ENCODE measurements around the gene C1QTNF8. TPM values are rescaled to one million over a fixed set of nuclear protein-coding genes. Genes with fewer than 3 reads are reported as not detected.

The C1QTNF8 gene
- total RNA-seq, 1 experiment from 2014 or later = 0.39 TPM

- no peak for ATAC-seq
- POLR2A ChIA-PET = no interaction called here
- H3K27me3 ChIP-seq (ENCODE audit: control insufficient read depth, insufficient read depth, low read length) = no peaks in the 10 kb centered on the region
Observed at GRCh38 chr16:1141191-1141590, 45.1 kb upstream of the C1QTNF8 start.

GRCh38 chr16:1140582-1141162, 44.6 kb upstream of the C1QTNF8 start:
- Histone ChIP-seq H3K9me3 (ENCODE audit: control insufficient read depth, insufficient read depth, low read depth, low read length) (no peaks in the 10 kb centered on the region), H3K4me1 (ENCODE audit: control insufficient read depth, insufficient read depth, low read length) (peaks cover 12% of the 10 kb centered on the region), H3K27ac (ENCODE audit: low read length) (no peak overlapping the region), H3K36me3 (ENCODE audit: control insufficient read depth, insufficient read depth, low read length) (no peaks in the 10 kb centered on the region), H3K27me3 (ENCODE audit: control insufficient read depth, insufficient read depth, low read length) (no peaks in the 10 kb centered on the region), H3K4me3 (ENCODE audit: low read depth in 2 of 2, low read length in 2 of 2) (no peak overlapping the region)
- BruUV-seq (replicated peaks) = no TSS peak
- TF ChIP-seq REST (IDR thresholded peaks at IDR 0.05; ENCODE audit: insufficient read depth in 1 of 2, low read depth in 2 of 2, low read length in 1 of 2) (no peak), SIN3A (IDR thresholded peaks at IDR 0.05; ENCODE audit: borderline replicate concordance, insufficient read depth, low read depth, low read length) (no peak)
- CTCF ChIA-PET = interaction anchor here (0.9 kb wide), 1 partner anchor 10 kb away, joined by 3 read pairs; no protein-coding TSS in a partner anchor
- POLR2A ChIA-PET = interaction anchor here (0.6 kb wide), 1 partner anchor 319 kb away, joined by 17 read pairs; no protein-coding TSS in a partner anchor
- no peak for ATAC-seq
- DNase-seq (ENCODE audit: low read depth, low spot score) = no peak
- intact Hi-C loops (cut with micrococcal nuclease; ENCODE audit: unreplicated experiment) (no loop called here), in situ Hi-C loops (cut with HindIII; ENCODE audit: low pct_unique_long_range_greater_than_20kb, low sequenced_read_pairs) (no loop called here)

More at GRCh38 chr16:1141191-1141590, 45.1 kb upstream of the C1QTNF8 start:
- peaks cover 11% of the 10 kb centered on the region for H3K4me1 ChIP-seq (ENCODE audit: control insufficient read depth, insufficient read depth, low read length)
- in situ Hi-C loops (cut with HindIII; ENCODE audit: low pct_unique_long_range_greater_than_20kb, low sequenced_read_pairs) = no loop called here
- no peak overlapping the region for H3K4me3 ChIP-seq (ENCODE audit: low read depth in 2 of 2, low read length in 2 of 2)
- no TSS peak for BruUV-seq (replicated peaks)
- no peaks in the 10 kb centered on the region for H3K9me3 ChIP-seq (ENCODE audit: control insufficient read depth, insufficient read depth, low read depth, low read length)
- CTCF ChIA-PET = interaction anchor here (0.9 kb wide), 1 partner anchor 10 kb away, joined by 3 read pairs; no protein-coding TSS in a partner anchor
- TF ChIP-seq SIN3A (IDR thresholded peaks at IDR 0.05; ENCODE audit: borderline replicate concordance, insufficient read depth, low read depth, low read length) (no peak), REST (IDR thresholded peaks at IDR 0.05; ENCODE audit: insufficient read depth in 1 of 2, low read depth in 2 of 2, low read length in 1 of 2) (no peak), CTCF (IDR thresholded peaks at IDR 0.05) (no peak), POLR2AphosphoS5 (IDR thresholded peaks at IDR 0.05; ENCODE audit: low read depth, low read length) (no peak), TCF7L2 (IDR thresholded peaks at IDR 0.05; ENCODE audit: low read depth, low read length) (no peak)
- no peak for DNase-seq (ENCODE audit: low read depth, low spot score)
- intact Hi-C loops (cut with micrococcal nuclease; ENCODE audit: unreplicated experiment) = no loop called here
- H3K27ac ChIP-seq (ENCODE audit: low read length) = no peak overlapping the region
- no peaks in the 10 kb centered on the region for H3K36me3 ChIP-seq (ENCODE audit: control insufficient read depth, insufficient read depth, low read length)
